Stimulated activated naive B cell treated with anti-CD40 and anti-IgM and Interleukin-4, amounts not matched to agents 10 μg/mL and 1 μg/mL and 100 μg/mL, for 72 hours (primary cell): ENCODE measurements around the gene MRPL39.

Source experiments
- ATAC-seq, 2 donors: fragments of 150-1000 bp; cut with Tn5 transposase; replicated peaks; 2 replicates each; pipeline ENCODE4 v1.10.0; 2021; ENCODE audit warnings: moderate library complexity in 1 of 2
- DNase-seq: peaks from one replicate; pipeline ENCODE4 v3.0.0; 2021
- H3K27ac Mint-ChIP-seq: one replicate; pipeline ENCODE4 v1.8.0; 2022; ENCODE audit warnings: mild to moderate bottlenecking, mixed read lengths
- H3K27me3 Mint-ChIP-seq, 2 donors: one replicate each; pipeline ENCODE4 v1.8.0; 2022; ENCODE audit warnings: mixed read lengths in 2 of 2
- H3K36me3 Mint-ChIP-seq, 2 donors: one replicate each; pipeline ENCODE4 v1.8.0; 2022; ENCODE audit warnings: mixed read lengths in 2 of 2, mild to moderate bottlenecking in 1 of 2
- H3K4me1 Mint-ChIP-seq, 2 donors: one replicate each; pipeline ENCODE4 v1.8.0; 2022; ENCODE audit warnings: mixed read lengths in 2 of 2, mild to moderate bottlenecking in 1 of 2
- H3K4me3 Mint-ChIP-seq, 2 donors: one replicate each; pipeline ENCODE4 v1.8.0; 2022; ENCODE audit warnings: mild to moderate bottlenecking in 2 of 2, mixed read lengths in 2 of 2, moderate library complexity in 1 of 2
- H3K9me3 Mint-ChIP-seq, 2 donors: one replicate each; pipeline ENCODE4 v1.8.0; 2022; ENCODE audit warnings: mixed read lengths in 2 of 2, mild to moderate bottlenecking in 1 of 2

Gene MRPL39

GRCh38 chr21:25557180-25557579 lies 50.1 kb downstream of the MRPL39 start:
- H3K9me3 Mint-ChIP-seq, result no peaks in the 10 kb centered on the region
- peaks cover 5 to 13% of the 10 kb centered on the region in 2 donors for H3K36me3 Mint-ChIP-seq
- no peak overlapping the region for H3K4me3 Mint-ChIP-seq
- peak overlapping the region; percentile 20 for H3K27ac Mint-ChIP-seq
- DNase-seq, result no peak
- H3K4me1 Mint-ChIP-seq, result peaks cover 22 to 45% of the 10 kb centered on the region in 2 donors
- peaks cover 0 to 5% of the 10 kb centered on the region in 2 donors for H3K27me3 Mint-ChIP-seq
- ATAC-seq, result no peak

- H3K4me3 Mint-ChIP-seq, result no peak overlapping the region
- ATAC-seq (peak in 1 of 2 donors; percentile 14), DNase-seq (no peak)
- no peaks in the 10 kb centered on the region for H3K27me3 Mint-ChIP-seq
- no peak overlapping the region for H3K27ac Mint-ChIP-seq
- peaks cover 0 to 2% of the 10 kb centered on the region in 2 donors for H3K36me3 Mint-ChIP-seq
- peaks cover 0 to 2% of the 10 kb centered on the region in 2 donors for H3K9me3 Mint-ChIP-seq
- H3K4me1 Mint-ChIP-seq, result peaks cover 21 to 43% of the 10 kb centered on the region in 2 donors
Observed at GRCh38 chr21:25556091-25556490, 51.2 kb downstream of the MRPL39 start.

- peaks cover 0 to 4% of the 10 kb centered on the region in 2 donors for H3K9me3 Mint-ChIP-seq
- H3K27me3 Mint-ChIP-seq, result no peaks in the 10 kb centered on the region
- H3K4me3 Mint-ChIP-seq, result no peak overlapping the region
- no peak for DNase-seq
- no peak overlapping the region for H3K27ac Mint-ChIP-seq
- H3K36me3 Mint-ChIP-seq, result no peaks in the 10 kb centered on the region
- H3K4me1 Mint-ChIP-seq, result peaks cover 21 to 41% of the 10 kb centered on the region in 2 donors
- ATAC-seq, result no peak
Observed at GRCh38 chr21:25555492-25555891, 51.8 kb downstream of the MRPL39 start.

- Mint-ChIP-seq H3K27me3 (no peaks in the 10 kb centered on the region), H3K9me3 (peaks cover 3 to 4% of the 10 kb centered on the region in 2 donors), H3K4me3 (no peak overlapping the region), H3K4me1 (peaks cover 11 to 34% of the 10 kb centered on the region in 2 donors), H3K36me3 (no peaks in the 10 kb centered on the region), H3K27ac (no peak overlapping the region)
- no peak for DNase-seq
- no peak for ATAC-seq
Observed at GRCh38 chr21:25552856-25553255, 54.4 kb downstream of the MRPL39 start.

- H3K27ac Mint-ChIP-seq, result no peak overlapping the region
- peaks cover 3 to 4% of the 10 kb centered on the region in 2 donors for H3K9me3 Mint-ChIP-seq
- peak; percentile 42 to 61 for ATAC-seq
- no peaks in the 10 kb centered on the region for H3K36me3 Mint-ChIP-seq
- H3K4me3 Mint-ChIP-seq, result no peak overlapping the region
- H3K27me3 Mint-ChIP-seq, result no peaks in the 10 kb centered on the region
- H3K4me1 Mint-ChIP-seq, result peaks cover 9 to 21% of the 10 kb centered on the region in 2 donors
- DNase-seq, result no peak
Observed at GRCh38 chr21:25551569-25551968, 55.7 kb downstream of the MRPL39 start.

GRCh38 chr21:25550352-25551120 lies 56.7 kb downstream of the MRPL39 start:
- Mint-ChIP-seq H3K4me1 (peaks cover 6 to 17% of the 10 kb centered on the region in 2 donors), H3K4me3 (no peak overlapping the region), H3K36me3 (no peaks in the 10 kb centered on the region), H3K27ac (no peak overlapping the region), H3K9me3 (peaks cover 4% of the 10 kb centered on the region in 2 donors), H3K27me3 (no peaks in the 10 kb centered on the region)
- DNase-seq, result no peak
- no peak for ATAC-seq

GRCh38 chr21:25541042-25541441 lies 66.2 kb downstream of the MRPL39 start:
- no peak overlapping the region for H3K27ac Mint-ChIP-seq
- no peak for ATAC-seq
- H3K4me3 Mint-ChIP-seq, result no peak overlapping the region
- no peak for DNase-seq
- peaks cover 13 to 20% of the 10 kb centered on the region in 2 donors for H3K9me3 Mint-ChIP-seq
- H3K27me3 Mint-ChIP-seq, result no peaks in the 10 kb centered on the region
- peaks cover 19 to 20% of the 10 kb centered on the region in 2 donors for H3K36me3 Mint-ChIP-seq
- H3K4me1 Mint-ChIP-seq, result no peaks in the 10 kb centered on the region

- Mint-ChIP-seq H3K27me3 (no peaks in the 10 kb centered on the region), H3K36me3 (peaks cover 19 to 20% of the 10 kb centered on the region in 2 donors), H3K4me3 (no peak overlapping the region)
Observed at GRCh38 chr21:25539606-25540005, 67.7 kb downstream of the MRPL39 start.

GRCh38 chr21:25537174-25537573 lies 70.1 kb downstream of the MRPL39 start:
- Mint-ChIP-seq H3K4me1 (no peaks in the 10 kb centered on the region), H3K9me3 (peaks cover 10 to 17% of the 10 kb centered on the region in 2 donors), H3K36me3 (peaks cover 19 to 20% of the 10 kb centered on the region in 2 donors), H3K27me3 (no peaks in the 10 kb centered on the region), H3K4me3 (no peak overlapping the region), H3K27ac (no peak overlapping the region)
- ATAC-seq (no peak), DNase-seq (no peak)

More at GRCh38 chr21:25539606-25540005, 67.7 kb downstream of the MRPL39 start:
- no peak overlapping the region for H3K27ac Mint-ChIP-seq
- no peaks in the 10 kb centered on the region for H3K4me1 Mint-ChIP-seq
- H3K9me3 Mint-ChIP-seq, result peaks cover 13 to 20% of the 10 kb centered on the region in 2 donors
- ATAC-seq (no peak), DNase-seq (no peak)

- peaks cover 19 to 20% of the 10 kb centered on the region in 2 donors for H3K36me3 Mint-ChIP-seq
Observed at GRCh38 chr21:25536752-25537151, 70.5 kb downstream of the MRPL39 start.

GRCh38 chr21:25535849-25536248 lies 71.4 kb downstream of the MRPL39 start:
- H3K27me3 Mint-ChIP-seq, result no peaks in the 10 kb centered on the region
- H3K27ac Mint-ChIP-seq, result no peak overlapping the region
- peaks cover 10 to 19% of the 10 kb centered on the region in 2 donors for H3K9me3 Mint-ChIP-seq
- no peak overlapping the region for H3K4me3 Mint-ChIP-seq
- DNase-seq, result no peak
- peaks cover 5 to 6% of the 10 kb centered on the region in 2 donors for H3K4me1 Mint-ChIP-seq
- ATAC-seq, result no peak
- peaks cover 25 to 26% of the 10 kb centered on the region in 2 donors for H3K36me3 Mint-ChIP-seq

More at GRCh38 chr21:25536752-25537151, 70.5 kb downstream of the MRPL39 start:
- H3K9me3 Mint-ChIP-seq, result peaks cover 10 to 17% of the 10 kb centered on the region in 2 donors
- H3K27ac Mint-ChIP-seq, result no peak overlapping the region
- DNase-seq (no peak), ATAC-seq (peak; percentile 54 to 58)
- no peak overlapping the region for H3K4me3 Mint-ChIP-seq
- H3K27me3 Mint-ChIP-seq, result no peaks in the 10 kb centered on the region
- peaks cover 0 to under 1% of the 10 kb centered on the region in 2 donors for H3K4me1 Mint-ChIP-seq
